Measurements from ENCODE around the gene PIGP. TPM values are rescaled to one million over a fixed set of nuclear protein-coding genes. Genes with fewer than 3 reads are reported as not detected.
"Not testable (repeated sequence)": the region's sequence is repeated elsewhere in the genome, so short reads cannot be mapped to it uniquely, and the experiment has no call there.

The PIGP gene
- total and polyA plus RNA-seq, 2 of the 8 experiments (the other 6 are each of a cell fraction or from before 2014, with no cell fraction given) = 11.3 to 18.0 TPM

GRCh38 chr21:37111029-37111428, 38.2 kb upstream of the PIGP start:
- H4K20me1 ChIP-seq (replicated peaks in 1 of 2; ENCODE audit: control insufficient read depth in 1 of 2, insufficient read depth in 2 of 2, low read length in 2 of 2); H3K23ac ChIP-seq (ENCODE audit: insufficient read length); H2BK120ac ChIP-seq (replicated peaks; ENCODE audit: low read depth, low read length); H3K9ac ChIP-seq (replicated peaks in 1 of 4; ENCODE audit: extremely low read depth in 1 of 4, low read depth in 3 of 4, low read length in 3 of 4); H2AFZ ChIP-seq (ENCODE audit: low read length); H3K4ac ChIP-seq (replicated peaks; ENCODE audit: insufficient read length, low read depth, low read length); POLR2A ChIA-PET (ENCODE audit: partially characterized antibody); H3K14ac ChIP-seq (ENCODE audit: insufficient read length); H3K18ac ChIP-seq (ENCODE audit: extremely low read depth, low read length); CTCF ChIA-PET (ENCODE audit: partially characterized antibody); H4K91ac ChIP-seq (replicated peaks; ENCODE audit: insufficient read length, low read length); H3K27ac ChIP-seq (ENCODE audit: low read depth, low read length); H3K79me1 ChIP-seq (ENCODE audit: low read depth, low read length); H3K4me3 ChIP-seq (ENCODE audit: extremely low read depth in 1 of 4, insufficient read depth in 2 of 4, low read depth in 3 of 4, low read length in 4 of 4); H4K8ac ChIP-seq (ENCODE audit: extremely low read depth, insufficient read depth, low read length); H3K36me3 ChIP-seq (ENCODE audit: control insufficient read depth in 2 of 4, insufficient read depth in 4 of 4, low read length in 3 of 4); H2AK5ac ChIP-seq (ENCODE audit: low read depth, low read length); H2BK12ac ChIP-seq (ENCODE audit: low read depth, low read length); H3K4me2 ChIP-seq (ENCODE audit: insufficient read depth in 1 of 2, low read depth in 2 of 2, low read length in 2 of 2); H3K56ac ChIP-seq (replicated peaks; ENCODE audit: insufficient read length, low read depth, low read length); H4K5ac ChIP-seq (ENCODE audit: insufficient read length, low read depth, low read length); DNase-seq (ENCODE audit: low read depth in 1 of 2, low spot score in 2 of 2); H3K23me2 ChIP-seq (ENCODE audit: low read depth, low read length); H3K27me3 ChIP-seq (replicated peaks in 1 of 4; ENCODE audit: control insufficient read depth in 3 of 4, extremely low read depth in 1 of 4, insufficient read depth in 3 of 4, low read length in 3 of 4); H3K79me2 ChIP-seq (ENCODE audit: control insufficient read depth in 1 of 2, insufficient read depth in 2 of 2, low read length in 2 of 2); H2BK20ac ChIP-seq (ENCODE audit: low read length); H2BK15ac ChIP-seq (ENCODE audit: low read length); FAIRE-seq; H2BK5ac ChIP-seq (ENCODE audit: low read depth, low read length); H3K4me1 ChIP-seq (replicated peaks in 1 of 4; ENCODE audit: control insufficient read depth in 3 of 4, insufficient read depth in 4 of 4, low read length in 3 of 4): not testable (repeated sequence)
- 82% methylated on average over 5 of the region's 6 CpGs; no CpG with 5 or more reads in 1 of the 2 experiments for WGBS, 2 experiments (ENCODE audit: extremely low coverage in 1 of 2, insufficient coverage in 1 of 2, insufficient read length in 1 of 2, insufficient replicate concordance in 2 of 2, low coverage in 1 of 2, low lambda C conversion rate in 2 of 2, missing lambda C conversion rate in 1 of 2)
- peaks cover 11% of the 10 kb centered on the region in 2 experiments for H3K9me3 ChIP-seq (ENCODE audit: insufficient read depth in 2 of 2, low read depth in 1 of 2, low read length in 1 of 2)

Data from H1 (cell line).